ENCODE data around the gene IPO5.
"Not testable (repeated sequence)": the region's sequence is repeated elsewhere in the genome, so short reads cannot be mapped to it uniquely, and the experiment has no call there.

The IPO5 gene

GRCh38 chr13:98007001-98007400 is 53.5 kb downstream of the IPO5 start:
- FAIRE-seq (no peak), DNase-seq (ENCODE audit: low spot score) (no peak)

- FAIRE-seq (no peak), DNase-seq (ENCODE audit: low spot score) (no peak)
Observed at GRCh38 chr13:98013241-98013640, 59.8 kb downstream of the IPO5 start.

GRCh38 chr13:98014766-98015165 is 61.3 kb downstream of the IPO5 start:
- no peak for FAIRE-seq
- no peak for DNase-seq (ENCODE audit: low spot score)

GRCh38 chr13:98018293-98018692 is 64.8 kb downstream of the IPO5 start:
- FAIRE-seq (no peak), DNase-seq (ENCODE audit: low spot score) (no peak)

GRCh38 chr13:98019186-98019585 is 65.7 kb downstream of the IPO5 start:
- FAIRE-seq (no peak), DNase-seq (ENCODE audit: low spot score) (no peak)

GRCh38 chr13:98020271-98020670 is 66.8 kb downstream of the IPO5 start:
- no peak for FAIRE-seq
- no peak for DNase-seq (ENCODE audit: low spot score)

- FAIRE-seq: no peak
Observed at GRCh38 chr13:98022210-98022609, 68.7 kb downstream of the IPO5 start.

GRCh38 chr13:98025480-98026025 is 72.1 kb downstream of the IPO5 start:
- DNase-seq (ENCODE audit: low spot score): no peak
- no peak for FAIRE-seq

More at GRCh38 chr13:98022210-98022609, 68.7 kb downstream of the IPO5 start:
- no peak for DNase-seq (ENCODE audit: low spot score)

GRCh38 chr13:98026457-98026857 is 73.0 kb downstream of the IPO5 start:
- FAIRE-seq (no peak), DNase-seq (ENCODE audit: low spot score) (no peak)

GRCh38 chr13:98032168-98032567 is 78.7 kb downstream of the IPO5 start:
- no peak for FAIRE-seq
- no peak for DNase-seq (ENCODE audit: low spot score)

GRCh38 chr13:98033277-98034247 is 80.1 kb downstream of the IPO5 start:
- FAIRE-seq (no peak), DNase-seq (ENCODE audit: low spot score) (peak; percentile 21)

- FAIRE-seq: no peak
- no peak for DNase-seq (ENCODE audit: low spot score)
Observed at GRCh38 chr13:98035373-98035772, 81.9 kb downstream of the IPO5 start.

- not testable (repeated sequence) for FAIRE-seq; DNase-seq (ENCODE audit: low spot score)
Observed at GRCh38 chr13:98036564-98037302, 83.3 kb downstream of the IPO5 start.

- FAIRE-seq (no peak), DNase-seq (ENCODE audit: low spot score) (no peak)
Observed at GRCh38 chr13:98039261-98039660, 85.8 kb downstream of the IPO5 start.

- DNase-seq (ENCODE audit: low spot score): no peak
Observed at GRCh38 chr13:98039964-98040363, 86.5 kb downstream of the IPO5 start.

GRCh38 chr13:98041081-98041820 is 87.8 kb downstream of the IPO5 start:
- FAIRE-seq: no peak
- no peak for DNase-seq (ENCODE audit: low spot score)

More at GRCh38 chr13:98039964-98040363, 86.5 kb downstream of the IPO5 start:
- no peak for FAIRE-seq

- FAIRE-seq (no peak), DNase-seq (ENCODE audit: low spot score) (no peak)
Observed at GRCh38 chr13:98044301-98044700, 90.8 kb downstream of the IPO5 start.

- not testable (repeated sequence) for FAIRE-seq
Observed at GRCh38 chr13:98047785-98048184, 94.3 kb downstream of the IPO5 start.

GRCh38 chr13:98048265-98048664 is 94.8 kb downstream of the IPO5 start:
- DNase-seq (ENCODE audit: low spot score) (no peak), FAIRE-seq (no peak)

More at GRCh38 chr13:98047785-98048184, 94.3 kb downstream of the IPO5 start:
- not testable (repeated sequence) for DNase-seq (ENCODE audit: low spot score)

- FAIRE-seq: no peak
- peak; percentile 8 for DNase-seq (ENCODE audit: low spot score)
Observed at GRCh38 chr13:98050041-98050466, 96.6 kb downstream of the IPO5 start.

GRCh38 chr13:98052412-98052811 is 98.9 kb downstream of the IPO5 start:
- DNase-seq (ENCODE audit: low spot score) (no peak), FAIRE-seq (no peak)
